Ramos (cell line): ENCODE results near the gene RBL2.
"Not testable (repeated sequence)": the region's sequence is repeated elsewhere in the genome, so short reads cannot be mapped to it uniquely, and the experiment has no call there.

Experiments
- in situ Hi-C: fragments of 300-500 bp; cut with MboI; formaldehyde crosslinking; loops from one replicate; pipeline ENCODE4 v1.14.3; 2022; ENCODE audit warnings: low sequenced_read_pairs; ENCODE audit not compliant: unreplicated experiment

Gene RBL2

GRCh38 chr16:53528797-53529196 is 94.5 kb downstream of the RBL2 start:
- in situ Hi-C loops = no loop called here

GRCh38 chr16:53529513-53529912 is 95.2 kb downstream of the RBL2 start:
- in situ Hi-C loops = no loop called here

- in situ Hi-C loops = no loop called here
Measured at GRCh38 chr16:53530046-53530445, 95.8 kb downstream of the RBL2 start.

- in situ Hi-C loops = no loop called here
Measured at GRCh38 chr16:53530741-53531140, 96.5 kb downstream of the RBL2 start.

GRCh38 chr16:53534206-53534605 is 99.9 kb downstream of the RBL2 start:
- in situ Hi-C loops = no loop called here

- in situ Hi-C loops = no loop called here
Measured at GRCh38 chr16:53537626-53538025, 103.4 kb downstream of the RBL2 start.

- in situ Hi-C loops = not testable (repeated sequence)
Measured at GRCh38 chr16:53539346-53539745, 105.1 kb downstream of the RBL2 start.

GRCh38 chr16:53539759-53540718 is 105.8 kb downstream of the RBL2 start:
- in situ Hi-C loops = not testable (repeated sequence)
